HG03025 (cell line): Measurements from ENCODE around the gene C1orf52.

ENCODE experiments used
- ATAC-seq: cut with Tn5 transposase; IDR thresholded peaks from one replicate; pipeline ENCODE4 v1.9.1; 2021; ENCODE audit warnings: mild to moderate bottlenecking, moderate library complexity; ENCODE audit not compliant: unreplicated experiment, low FRiP score

The C1orf52 gene

GRCh38 chr1:85200463-85201339, 58.8 kb downstream of the C1orf52 start, which contains the start of gene SYDE2:
Gene SYDE2 (minus strand): TSS chr1:85201016. CDS start chr1:85200996, 20 bp downstream.
- peak; percentile 68 for ATAC-seq
